SK-N-DZ (cell line): ENCODE data around the gene CFAP92.

ENCODE experiments used
- DNase-seq: peaks from one replicate; pipeline ENCODE4 v3.0.0-alpha.2; 2015; ENCODE audit warnings: low spot score
- small RNA-seq, 2 experiments: library from RNA; depleted of rRNA; stranded (forward); fragments of <200 nt; gene quantifications; one replicate each; pipeline ENCODE3, GENCODE V24; 2014

Gene CFAP92

DNA sequence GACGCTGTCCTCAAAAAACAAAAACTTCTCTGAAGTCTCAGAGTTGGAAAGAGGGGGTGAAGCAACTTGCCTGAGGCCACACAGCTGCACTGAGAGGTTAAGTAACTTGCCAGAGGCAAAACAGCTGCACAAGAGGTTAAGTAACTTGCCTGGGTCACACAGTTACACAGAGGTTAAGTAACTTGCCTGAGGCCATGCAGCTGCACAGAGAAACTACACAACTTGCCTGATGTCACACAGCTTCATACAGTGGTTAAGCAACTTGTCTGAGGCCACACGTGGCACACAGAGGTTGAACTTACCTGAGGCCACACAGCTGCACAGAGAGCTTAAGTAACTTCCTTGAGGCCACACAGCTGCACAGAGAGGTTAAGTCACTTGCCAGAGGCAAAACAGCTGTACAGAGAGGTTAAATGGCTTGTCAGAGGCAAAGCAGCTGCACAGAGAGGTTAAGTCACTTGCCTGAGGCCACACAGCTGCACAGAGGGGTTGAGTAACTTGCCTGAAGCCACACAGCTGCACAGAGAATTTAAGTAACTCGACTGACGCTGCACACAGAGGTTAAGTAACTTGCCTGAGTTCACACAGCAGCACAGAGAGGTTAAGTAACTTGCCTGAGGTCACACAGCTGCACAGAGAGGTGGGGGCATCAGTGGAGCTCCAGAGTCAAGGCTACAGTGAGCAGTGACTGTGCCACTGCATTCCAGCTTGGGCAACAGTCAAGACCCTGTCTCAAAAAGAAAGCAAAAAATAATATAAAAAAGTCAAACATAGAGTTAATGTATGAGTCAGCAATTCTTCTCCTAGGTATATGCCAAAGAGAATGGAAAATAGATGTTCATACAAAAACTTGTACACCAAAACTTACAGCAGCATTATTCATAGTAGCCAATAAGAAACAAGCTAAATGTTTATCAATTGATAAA lies 126.4 kb downstream of the CFAP92 start:
- no peak for DNase-seq

DNA sequence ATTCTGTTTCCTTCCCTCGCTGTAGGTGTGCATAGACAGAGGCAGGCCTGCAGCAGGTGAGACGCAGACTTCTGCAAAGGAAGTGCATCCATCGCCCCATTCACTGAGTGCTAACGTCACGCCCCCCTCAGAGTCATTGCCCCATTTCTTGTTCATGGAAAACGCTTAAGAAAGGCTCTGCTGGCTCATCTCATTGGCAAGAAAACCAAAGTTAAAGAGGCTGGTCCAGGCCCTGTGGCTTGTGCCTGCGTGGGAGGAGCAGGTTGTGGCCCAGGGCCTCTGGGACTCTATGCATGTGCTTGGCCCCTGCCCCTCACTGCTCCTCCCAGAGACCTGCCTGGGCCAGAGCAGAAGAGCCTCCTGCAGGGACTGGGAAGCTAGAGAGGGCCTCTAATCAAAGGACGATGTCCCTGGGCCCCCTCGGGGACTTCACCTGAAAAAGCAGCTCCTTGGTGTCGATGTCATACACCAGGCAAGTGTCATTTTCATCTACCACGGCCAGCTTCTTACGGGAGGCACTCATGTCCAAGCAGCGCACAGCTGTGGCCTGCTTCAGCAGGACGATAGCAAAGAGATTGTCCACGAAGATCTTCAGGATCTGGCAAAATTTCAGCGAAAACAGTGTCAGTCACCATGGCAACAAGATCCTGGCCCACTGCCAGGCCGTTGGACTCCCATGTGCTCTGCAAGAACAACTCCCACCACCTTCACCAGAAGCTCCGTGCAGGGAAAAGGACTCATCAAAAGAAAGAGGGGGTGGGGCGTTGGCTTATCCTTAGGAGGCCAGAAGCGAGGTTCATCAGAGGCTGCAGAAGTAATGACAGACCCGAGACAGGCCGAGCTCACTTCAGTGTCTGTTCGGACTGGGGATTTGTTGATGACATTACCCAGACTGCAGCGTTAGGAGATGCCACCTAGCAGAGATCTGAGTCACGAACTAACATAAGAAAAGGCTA lies 128.7 kb downstream of the CFAP92 start:
- DNase-seq, result peak; percentile 90

GRCh38 chr3:128864351-128864811 lies 129.5 kb downstream of the CFAP92 start:
- DNase-seq, result no peak

- no peak for DNase-seq
Observed at GRCh38 chr3:128863560-128863959, 130.3 kb downstream of the CFAP92 start.

DNA sequence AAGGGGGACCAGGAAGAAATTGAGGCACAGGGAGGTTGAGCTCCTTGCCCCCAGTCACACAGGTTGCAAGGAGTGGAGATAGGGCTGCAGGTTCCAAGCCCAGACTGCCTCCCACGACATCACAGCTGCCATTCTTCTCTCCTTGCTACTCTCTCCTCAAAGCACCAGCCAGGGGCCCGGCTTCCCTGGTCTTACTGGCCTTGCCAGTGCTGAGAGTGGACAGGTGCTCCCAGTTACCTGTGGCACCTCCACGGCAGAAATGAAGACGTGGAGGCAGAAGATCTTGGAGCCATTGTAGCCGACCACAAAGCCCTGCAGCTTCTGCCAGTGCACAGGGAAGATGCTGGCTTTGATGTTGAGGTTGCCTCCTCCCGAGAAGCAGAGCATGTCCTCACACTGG lies 132.4 kb downstream of the CFAP92 start:
- no peak for DNase-seq

Small RNA genes lying within 50 kb of the gene (small RNA-seq; reads per million reads assigned to genes)
- 0 reads per million in 2 experiments for gene AC112484.4
